ENCODE results near the gene MEIOC. TPM values are rescaled to one million over a fixed set of nuclear protein-coding genes. Genes with fewer than 3 reads are reported as not detected.
"Not testable (repeated sequence)": the region's sequence is repeated elsewhere in the genome, so short reads cannot be mapped to it uniquely, and the experiment has no call there.

MEIOC gene
- polyA plus RNA-seq, 1 donor from 2014 or later: 0.18 TPM

GRCh38 chr17:44666006-44666405, 9.7 kb downstream of the MEIOC start:
- Mint-ChIP-seq H3K4me3 (no peak overlapping the region), H3K4me1 (no peaks in the 10 kb centered on the region), H3K36me3 (no peaks in the 10 kb centered on the region), H3K27ac (no peak overlapping the region), H3K9me3 (no peaks in the 10 kb centered on the region), H3K27me3 (no peaks in the 10 kb centered on the region)

GRCh38 chr17:44672479-44673093, 16.3 kb downstream of the MEIOC start:
- Mint-ChIP-seq H3K4me3 (no peak overlapping the region), H3K27ac (no peak overlapping the region), H3K36me3 (no peaks in the 10 kb centered on the region), H3K4me1 (no peaks in the 10 kb centered on the region), H3K9me3 (no peaks in the 10 kb centered on the region), H3K27me3 (no peaks in the 10 kb centered on the region)

GRCh38 chr17:44673893-44674292, 17.6 kb downstream of the MEIOC start:
- Mint-ChIP-seq H3K36me3 (no peaks in the 10 kb centered on the region), H3K4me1 (no peaks in the 10 kb centered on the region), H3K27me3 (no peaks in the 10 kb centered on the region), H3K4me3 (no peak overlapping the region), H3K27ac (no peak overlapping the region), H3K9me3 (no peaks in the 10 kb centered on the region)

- no peak overlapping the region for H3K27ac Mint-ChIP-seq
Observed at GRCh38 chr17:44677136-44677535, 20.9 kb downstream of the MEIOC start.

GRCh38 chr17:44683303-44683702, 27.0 kb downstream of the MEIOC start:
- H3K36me3 Mint-ChIP-seq, H3K9me3 Mint-ChIP-seq, H3K27me3 Mint-ChIP-seq, H3K4me3 Mint-ChIP-seq: not testable (repeated sequence)
- H3K27ac Mint-ChIP-seq: peak overlapping the region in 1 of 3 donors; percentile 5
- peaks cover 4 to 14% (median 4%) of the 10 kb centered on the region in 3 donors for H3K4me1 Mint-ChIP-seq

More at GRCh38 chr17:44677136-44677535, 20.9 kb downstream of the MEIOC start:
- H3K4me3 Mint-ChIP-seq: no peak overlapping the region
- H3K27me3 Mint-ChIP-seq: no peaks in the 10 kb centered on the region
- H3K9me3 Mint-ChIP-seq: no peaks in the 10 kb centered on the region
- peaks cover 0 to 4% (median 0%) of the 10 kb centered on the region in 3 donors for H3K4me1 Mint-ChIP-seq
- H3K36me3 Mint-ChIP-seq: no peaks in the 10 kb centered on the region

- H3K27ac Mint-ChIP-seq: no peak overlapping the region
- H3K4me1 Mint-ChIP-seq: peaks cover 16 to 27% (median 21%) of the 10 kb centered on the region in 3 donors
- peak overlapping the region in 1 of 4 donors; percentile 7 for H3K4me3 Mint-ChIP-seq
- H3K9me3 Mint-ChIP-seq: no peaks in the 10 kb centered on the region
- no peaks in the 10 kb centered on the region for H3K27me3 Mint-ChIP-seq
- H3K36me3 Mint-ChIP-seq: no peaks in the 10 kb centered on the region
Observed at GRCh38 chr17:44687756-44688155, 31.5 kb downstream of the MEIOC start.

- no peak overlapping the region for H3K27ac Mint-ChIP-seq
- H3K27me3 Mint-ChIP-seq: no peaks in the 10 kb centered on the region
- peak overlapping the region in 2 of 4 donors; percentile 97 to 98 for H3K4me3 Mint-ChIP-seq
- H3K36me3 Mint-ChIP-seq: no peaks in the 10 kb centered on the region
- peaks cover 16 to 27% (median 21%) of the 10 kb centered on the region in 3 donors for H3K4me1 Mint-ChIP-seq
- H3K9me3 Mint-ChIP-seq: no peaks in the 10 kb centered on the region
Observed at GRCh38 chr17:44688200-44688599, 31.9 kb downstream of the MEIOC start.

- Mint-ChIP-seq H3K27ac (peak overlapping the region; percentile 89 to 92 (median 90)), H3K9me3 (no peaks in the 10 kb centered on the region), H3K36me3 (no peaks in the 10 kb centered on the region), H3K27me3 (no peaks in the 10 kb centered on the region), H3K4me1 (peaks cover 14 to 27% (median 21%) of the 10 kb centered on the region in 3 donors), H3K4me3 (peak overlapping the region; percentile 97 to 99 (median 98))
Observed at GRCh38 chr17:44688675-44689476, 32.6 kb downstream of the MEIOC start.

- Mint-ChIP-seq H3K27me3 (no peaks in the 10 kb centered on the region), H3K4me1 (peaks cover 14 to 27% (median 21%) of the 10 kb centered on the region in 3 donors), H3K4me3 (peak within 1 kb of the TSS; percentile 97 to 99 (median 98)), H3K36me3 (no peaks in the 10 kb centered on the region), H3K27ac (peak within 1 kb of the TSS; percentile 89 to 92 (median 90)), H3K9me3 (no peaks in the 10 kb centered on the region)
Observed at GRCh38 chr17:44689477-44690217, 33.4 kb downstream of the MEIOC start, which contains the start of gene CCDC43. Gene CCDC43, minus strand, starts transcription at chr17:44689776. Its CDS starts 23 bp downstream, at chr17:44689753.

GRCh38 chr17:44690746-44691306, 34.6 kb downstream of the MEIOC start:
- not testable (repeated sequence) for H3K27me3 Mint-ChIP-seq, H3K36me3 Mint-ChIP-seq, H3K9me3 Mint-ChIP-seq
- Mint-ChIP-seq H3K4me1 (peaks cover 14 to 21% (median 18%) of the 10 kb centered on the region in 3 donors), H3K4me3 (peak overlapping the region; percentile 60 to 99 (median 82)), H3K27ac (peak overlapping the region in 1 of 3 donors; percentile 89)

GRCh38 chr17:44693609-44694008, 37.3 kb downstream of the MEIOC start:
- no peaks in the 10 kb centered on the region for H3K27me3 Mint-ChIP-seq
- no peaks in the 10 kb centered on the region for H3K36me3 Mint-ChIP-seq
- peaks cover 10 to 18% (median 13%) of the 10 kb centered on the region in 3 donors for H3K4me1 Mint-ChIP-seq
- no peaks in the 10 kb centered on the region for H3K9me3 Mint-ChIP-seq
- H3K4me3 Mint-ChIP-seq: no peak overlapping the region
- no peak overlapping the region for H3K27ac Mint-ChIP-seq

- not testable (repeated sequence) for H3K27me3 Mint-ChIP-seq, H3K27ac Mint-ChIP-seq, H3K36me3 Mint-ChIP-seq, H3K9me3 Mint-ChIP-seq, H3K4me1 Mint-ChIP-seq, H3K4me3 Mint-ChIP-seq
Observed at GRCh38 chr17:44700288-44700687, 44.0 kb downstream of the MEIOC start.

GRCh38 chr17:44707755-44708400, 51.6 kb downstream of the MEIOC start:
- Mint-ChIP-seq H3K27me3 (no peaks in the 10 kb centered on the region), H3K9me3 (peaks cover 0 to 1% (median 0%) of the 10 kb centered on the region in 3 donors), H3K4me3 (no peak overlapping the region), H3K4me1 (peaks cover 0 to 2% (median 0%) of the 10 kb centered on the region in 3 donors), H3K27ac (no peak overlapping the region), H3K36me3 (peaks cover 2% of the 10 kb centered on the region)
